ENCODE measurements around the gene NAT10. TPM values are rescaled to one million over a fixed set of nuclear protein-coding genes. Genes with fewer than 3 reads are reported as not detected.

NAT10 gene
- polyA plus RNA-seq, 1 donor from 2014 or later: 12.7 TPM

DNA sequence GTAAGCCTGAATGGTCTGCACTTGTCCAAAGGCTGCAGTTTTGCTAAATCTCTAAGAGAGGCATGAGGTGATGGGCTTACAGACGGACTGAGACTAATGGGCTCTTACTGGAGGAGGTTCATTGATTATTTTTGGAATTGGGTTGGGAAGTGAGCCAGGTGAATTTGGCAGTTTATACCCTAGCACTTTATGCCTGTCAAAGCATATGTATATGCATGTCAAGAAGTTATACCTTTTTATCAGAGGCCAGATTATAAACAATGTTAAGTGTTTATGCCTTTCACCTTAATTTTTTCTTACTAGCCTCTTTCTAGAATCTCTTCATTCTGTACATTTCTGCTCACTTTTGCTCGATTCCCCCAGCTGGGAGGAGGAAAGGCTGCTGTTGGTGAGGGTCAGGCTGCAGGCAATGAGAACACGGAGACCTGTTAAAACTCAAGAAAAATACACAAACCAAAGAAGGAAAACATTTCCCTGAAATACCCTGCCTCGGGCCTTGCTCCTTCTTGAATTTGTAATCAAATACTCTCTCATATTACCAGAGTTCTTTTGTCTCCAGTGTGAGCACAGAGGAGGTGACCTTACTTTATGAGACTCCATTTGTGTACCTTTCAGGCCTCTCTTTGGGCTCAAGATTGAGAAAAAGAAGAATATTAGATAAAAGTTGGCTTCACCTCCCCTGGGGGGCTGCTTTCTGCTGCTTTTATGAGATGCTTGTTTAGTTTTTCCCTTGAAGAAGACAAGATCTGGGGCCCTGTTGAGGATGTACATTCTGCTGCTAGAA is 19.6 kb downstream of the NAT10 start:
- H3K9me2 ChIP-seq (ENCODE audit: insufficient read depth, low read length): no peaks in the 10 kb centered on the region
- H2AFZ ChIP-seq (ENCODE audit: low read depth, low read length): no peak overlapping the region
- H3K79me2 ChIP-seq (replicated peaks; ENCODE audit: insufficient read depth, low read length): no peaks in the 10 kb centered on the region
- no peaks in the 10 kb centered on the region for H3K27me3 ChIP-seq (ENCODE audit: insufficient read depth, low read depth, low read length)
- no peak overlapping the region for H3K4me2 ChIP-seq (ENCODE audit: low read length)
- peaks cover 10% of the 10 kb centered on the region for H3K36me3 ChIP-seq (ENCODE audit: insufficient read depth, low read length)
- no peaks in the 10 kb centered on the region for H4K20me1 ChIP-seq (ENCODE audit: insufficient read depth)
- H3F3A ChIP-seq (ENCODE audit: insufficient read depth, low read length, poor library complexity, severe bottlenecking): no peaks in the 10 kb centered on the region
- H3K4me3 ChIP-seq (ENCODE audit: low read length): no peak overlapping the region
- TF ChIP-seq SMC3 (conservative IDR thresholded peaks at IDR 0.05; ENCODE audit: poor library complexity) (no peak), TAF1 (IDR thresholded peaks at IDR 0.05; ENCODE audit: low read depth) (no peak), RAD21 (conservative IDR thresholded peaks at IDR 0.05) (no peak), POLR2AphosphoS5 (IDR thresholded peaks at IDR 0.05) (no peak), MXI1 (conservative IDR thresholded peaks at IDR 0.05; ENCODE audit: poor library complexity, severe bottlenecking) (no peak), EZH2 (IDR thresholded peaks at IDR 0.05; ENCODE audit: borderline replicate concordance, insufficient read depth, low read length, poor library complexity, severe bottlenecking) (no peak)
- TF ChIP-seq, protein P1, sequence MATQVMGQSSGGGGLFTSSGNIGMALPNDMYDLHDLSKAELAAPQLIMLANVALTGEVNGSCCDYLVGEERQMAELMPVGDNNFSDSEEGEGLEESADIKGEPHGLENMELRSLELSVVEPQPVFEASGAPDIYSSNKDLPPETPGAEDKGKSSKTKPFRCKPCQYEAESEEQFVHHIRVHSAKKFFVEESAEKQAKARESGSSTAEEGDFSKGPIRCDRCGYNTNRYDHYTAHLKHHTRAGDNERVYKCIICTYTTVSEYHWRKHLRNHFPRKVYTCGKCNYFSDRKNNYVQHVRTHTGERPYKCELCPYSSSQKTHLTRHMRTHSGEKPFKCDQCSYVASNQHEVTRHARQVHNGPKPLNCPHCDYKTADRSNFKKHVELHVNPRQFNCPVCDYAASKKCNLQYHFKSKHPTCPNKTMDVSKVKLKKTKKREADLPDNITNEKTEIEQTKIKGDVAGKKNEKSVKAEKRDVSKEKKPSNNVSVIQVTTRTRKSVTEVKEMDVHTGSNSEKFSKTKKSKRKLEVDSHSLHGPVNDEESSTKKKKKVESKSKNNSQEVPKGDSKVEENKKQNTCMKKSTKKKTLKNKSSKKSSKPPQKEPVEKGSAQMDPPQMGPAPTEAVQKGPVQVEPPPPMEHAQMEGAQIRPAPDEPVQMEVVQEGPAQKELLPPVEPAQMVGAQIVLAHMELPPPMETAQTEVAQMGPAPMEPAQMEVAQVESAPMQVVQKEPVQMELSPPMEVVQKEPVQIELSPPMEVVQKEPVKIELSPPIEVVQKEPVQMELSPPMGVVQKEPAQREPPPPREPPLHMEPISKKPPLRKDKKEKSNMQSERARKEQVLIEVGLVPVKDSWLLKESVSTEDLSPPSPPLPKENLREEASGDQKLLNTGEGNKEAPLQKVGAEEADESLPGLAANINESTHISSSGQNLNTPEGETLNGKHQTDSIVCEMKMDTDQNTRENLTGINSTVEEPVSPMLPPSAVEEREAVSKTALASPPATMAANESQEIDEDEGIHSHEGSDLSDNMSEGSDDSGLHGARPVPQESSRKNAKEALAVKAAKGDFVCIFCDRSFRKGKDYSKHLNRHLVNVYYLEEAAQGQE (IDR thresholded peaks at IDR 0.05; ENCODE audit: borderline replicate concordance): no peak
- H3K9me3 ChIP-seq (ENCODE audit: low read length): no peaks in the 10 kb centered on the region
- no peak overlapping the region for H3K9ac ChIP-seq (ENCODE audit: low read length)
- H3K27ac ChIP-seq (ENCODE audit: low read length): no peak overlapping the region

DNA sequence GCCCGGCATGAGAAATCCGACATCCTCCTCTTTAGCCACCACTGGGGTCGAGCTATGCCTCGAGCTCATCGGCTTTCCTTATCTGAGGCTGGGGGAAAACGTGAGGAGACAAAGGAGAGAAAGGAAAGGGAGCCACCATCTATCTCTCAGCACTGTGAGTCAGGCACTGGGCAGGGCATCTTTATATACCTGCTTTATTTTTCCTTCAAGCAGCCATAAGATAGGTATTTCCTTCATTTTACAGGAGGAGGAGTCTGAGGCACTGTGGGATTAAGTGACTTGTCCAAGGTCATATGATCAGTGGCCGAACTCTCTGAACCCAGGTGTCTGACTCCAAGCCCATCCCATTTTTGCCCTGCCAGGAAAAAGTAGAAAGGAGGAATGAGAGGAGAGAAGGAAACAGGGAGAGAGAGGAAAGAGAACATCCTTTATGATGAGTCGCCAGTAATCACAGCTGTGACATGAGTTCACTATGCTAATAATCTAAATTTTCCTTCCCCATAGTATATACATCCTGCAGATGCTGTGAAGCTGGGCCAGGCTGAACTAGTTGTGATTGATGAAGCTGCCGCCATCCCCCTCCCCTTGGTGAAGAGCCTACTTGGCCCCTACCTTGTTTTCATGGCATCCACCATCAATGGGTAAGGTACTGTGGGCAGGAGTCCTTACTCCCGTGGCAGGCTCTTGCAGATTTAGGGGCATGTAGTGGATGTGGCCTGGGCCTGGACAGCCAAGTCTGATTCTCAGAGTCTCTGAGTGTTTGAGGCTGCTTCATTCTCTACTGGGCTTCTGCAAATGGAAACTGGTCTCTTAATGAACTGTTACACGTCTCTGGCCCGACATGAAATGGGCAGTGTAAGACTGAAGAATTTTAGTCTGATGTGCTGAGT is 21.8 kb downstream of the NAT10 start:
- Histone ChIP-seq H3K9ac (ENCODE audit: low read length) (no peak overlapping the region), H3K9me3 (ENCODE audit: low read length) (no peaks in the 10 kb centered on the region), H3K79me2 (replicated peaks; ENCODE audit: insufficient read depth, low read length) (no peaks in the 10 kb centered on the region), H3K27me3 (ENCODE audit: insufficient read depth, low read depth, low read length) (no peaks in the 10 kb centered on the region), H4K20me1 (ENCODE audit: insufficient read depth) (no peaks in the 10 kb centered on the region), H3K9me2 (ENCODE audit: insufficient read depth, low read length) (no peaks in the 10 kb centered on the region), H3K27ac (ENCODE audit: low read length) (no peak overlapping the region), H2AFZ (ENCODE audit: low read depth, low read length) (no peak overlapping the region), H3F3A (ENCODE audit: insufficient read depth, low read length, poor library complexity, severe bottlenecking) (no peaks in the 10 kb centered on the region), H3K4me3 (ENCODE audit: low read length) (no peak overlapping the region), H3K36me3 (ENCODE audit: insufficient read depth, low read length) (peaks cover 10% of the 10 kb centered on the region), H3K4me2 (ENCODE audit: low read length) (no peak overlapping the region)
- TF ChIP-seq SMC3 (conservative IDR thresholded peaks at IDR 0.05; ENCODE audit: poor library complexity) (no peak), POLR2AphosphoS5 (IDR thresholded peaks at IDR 0.05) (no peak)

- no peaks in the 10 kb centered on the region for H3K27me3 ChIP-seq (ENCODE audit: insufficient read depth, low read depth, low read length)
- no peaks in the 10 kb centered on the region for H3K9me2 ChIP-seq (ENCODE audit: insufficient read depth, low read length)
- H3K36me3 ChIP-seq (ENCODE audit: insufficient read depth, low read length): peaks cover 10% of the 10 kb centered on the region
- no peaks in the 10 kb centered on the region for H3K79me2 ChIP-seq (replicated peaks; ENCODE audit: insufficient read depth, low read length)
- no peak overlapping the region for H3K4me2 ChIP-seq (ENCODE audit: low read length)
- no peak overlapping the region for H3K27ac ChIP-seq (ENCODE audit: low read length)
- H3K9ac ChIP-seq (ENCODE audit: low read length): no peak overlapping the region
- H3F3A ChIP-seq (ENCODE audit: insufficient read depth, low read length, poor library complexity, severe bottlenecking): no peaks in the 10 kb centered on the region
- no peak overlapping the region for H3K4me3 ChIP-seq (ENCODE audit: low read length)
- no peaks in the 10 kb centered on the region for H4K20me1 ChIP-seq (ENCODE audit: insufficient read depth)
- TF ChIP-seq EP300 (conservative IDR thresholded peaks at IDR 0.05; ENCODE audit: poor library complexity, severe bottlenecking): no peak
- TF ChIP-seq CTCF (IDR thresholded peaks at IDR 0.05; ENCODE audit: poor library complexity, severe bottlenecking): no peak
- TF ChIP-seq, protein P1 (IDR thresholded peaks at IDR 0.05; ENCODE audit: borderline replicate concordance): no peak
- TF ChIP-seq MXI1 (conservative IDR thresholded peaks at IDR 0.05; ENCODE audit: poor library complexity, severe bottlenecking): no peak
- no peak for TF ChIP-seq POLR2AphosphoS5 (IDR thresholded peaks at IDR 0.05)
- TF ChIP-seq EZH2 (IDR thresholded peaks at IDR 0.05; ENCODE audit: borderline replicate concordance, insufficient read depth, low read length, poor library complexity, severe bottlenecking): no peak
- TF ChIP-seq TAF1 (IDR thresholded peaks at IDR 0.05; ENCODE audit: low read depth): no peak
- TF ChIP-seq RAD21 (conservative IDR thresholded peaks at IDR 0.05): no peak
- TF ChIP-seq SMC3 (conservative IDR thresholded peaks at IDR 0.05; ENCODE audit: poor library complexity): no peak
- H2AFZ ChIP-seq (ENCODE audit: low read depth, low read length): no peak overlapping the region
- no peaks in the 10 kb centered on the region for H3K9me3 ChIP-seq (ENCODE audit: low read length)
Observed at GRCh38 chr11:34128824-34129223, 23.4 kb downstream of the NAT10 start.

Measured in neural cell (in vitro differentiated cells).